Esophagus muscularis mucosa (tissue), 4 donors: ENCODE measurements around the gene C15orf61.

Experiments used
- CTCF ChIP-seq, 3 experiments: fragments of 200-600 bp in 2 of 3; fragments of 450-650 bp in 1 of 3; sonication (generic) in 2 of 3; IDR thresholded peaks; one replicate each; pipeline ENCODE4 v1.5.1; 2017 to 2019; ENCODE audit warnings: antibody characterized with exemption in 3 of 3, mild to moderate bottlenecking in 2 of 3, moderate library complexity in 1 of 3
- EP300 ChIP-seq: sonication (generic); formaldehyde crosslinking; IDR thresholded peaks from one replicate; pipeline ENCODE4 v1.6.1; 2017; ENCODE audit warnings: antibody characterized with exemption
- POLR2A ChIP-seq: fragments of 450-650 bp; IDR thresholded peaks from one replicate; pipeline ENCODE4 v1.6.1; 2017; ENCODE audit warnings: antibody characterized with exemption, moderate library complexity, mild to moderate bottlenecking, low read depth
- POLR2AphosphoS5 ChIP-seq, 2 donors: sonication (generic); formaldehyde crosslinking; IDR thresholded peaks; one replicate each; pipeline ENCODE4 v1.6.1; 2017; ENCODE audit warnings: antibody characterized with exemption in 2 of 2

GRCh38 chr15:67542420-67543347 lies 21.8 kb downstream of the C15orf61 start, which contains the start of gene MAP2K5:
- no peak for TF ChIP-seq POLR2A
- TF ChIP-seq POLR2AphosphoS5 (IDR thresholded peaks at IDR 0.05): peak; percentile 70 to 73
- TF ChIP-seq EP300: no peak
- TF ChIP-seq CTCF (IDR thresholded peaks at IDR 0.05): peak in 1 of 3 experiments; percentile 9
